Measurements from ENCODE around the gene RPS6KA5.

DNA sequence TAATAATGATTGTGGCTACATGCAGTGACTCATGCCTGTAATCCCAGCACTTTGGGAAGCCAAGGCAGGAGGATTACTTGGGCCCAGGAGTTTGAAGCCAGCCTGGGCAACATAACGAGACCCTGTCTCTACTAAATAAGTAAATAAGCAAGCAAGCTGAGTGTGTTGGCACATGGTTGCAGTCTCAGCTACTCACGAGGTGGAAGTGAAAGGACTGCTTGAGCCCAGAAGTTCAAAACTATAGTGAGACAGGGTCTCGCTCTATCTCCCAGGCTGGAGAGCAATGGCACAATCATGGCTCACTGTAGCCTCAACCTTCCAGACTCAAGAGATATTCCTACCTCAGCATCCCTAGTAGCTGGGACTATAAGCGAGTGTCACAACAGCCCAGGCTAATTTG lies 64.7 kb downstream of the RPS6KA5 start:
- TF ChIP-seq MYC (IDR thresholded peaks at IDR 0.05; ENCODE audit: borderline replicate concordance, low read length): no peak
- TF ChIP-seq POLR2A (IDR thresholded peaks at IDR 0.05; ENCODE audit: low read length): no peak
- TF ChIP-seq, protein P1, sequence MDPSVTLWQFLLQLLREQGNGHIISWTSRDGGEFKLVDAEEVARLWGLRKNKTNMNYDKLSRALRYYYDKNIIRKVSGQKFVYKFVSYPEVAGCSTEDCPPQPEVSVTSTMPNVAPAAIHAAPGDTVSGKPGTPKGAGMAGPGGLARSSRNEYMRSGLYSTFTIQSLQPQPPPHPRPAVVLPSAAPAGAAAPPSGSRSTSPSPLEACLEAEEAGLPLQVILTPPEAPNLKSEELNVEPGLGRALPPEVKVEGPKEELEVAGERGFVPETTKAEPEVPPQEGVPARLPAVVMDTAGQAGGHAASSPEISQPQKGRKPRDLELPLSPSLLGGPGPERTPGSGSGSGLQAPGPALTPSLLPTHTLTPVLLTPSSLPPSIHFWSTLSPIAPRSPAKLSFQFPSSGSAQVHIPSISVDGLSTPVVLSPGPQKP (IDR thresholded peaks at IDR 0.05; ENCODE audit: low read depth, low read length): no peak
